ENCODE data around the gene TRAPPC14. TPM values are rescaled to one million over a fixed set of nuclear protein-coding genes. Genes with fewer than 3 reads are reported as not detected.
"Not testable (repeated sequence)": the region's sequence is repeated elsewhere in the genome, so short reads cannot be mapped to it uniquely, and the experiment has no call there.

The TRAPPC14 gene
- total RNA-seq, 2 experiments from 2014 or later = 15.0 to 17.6 TPM

DNA sequence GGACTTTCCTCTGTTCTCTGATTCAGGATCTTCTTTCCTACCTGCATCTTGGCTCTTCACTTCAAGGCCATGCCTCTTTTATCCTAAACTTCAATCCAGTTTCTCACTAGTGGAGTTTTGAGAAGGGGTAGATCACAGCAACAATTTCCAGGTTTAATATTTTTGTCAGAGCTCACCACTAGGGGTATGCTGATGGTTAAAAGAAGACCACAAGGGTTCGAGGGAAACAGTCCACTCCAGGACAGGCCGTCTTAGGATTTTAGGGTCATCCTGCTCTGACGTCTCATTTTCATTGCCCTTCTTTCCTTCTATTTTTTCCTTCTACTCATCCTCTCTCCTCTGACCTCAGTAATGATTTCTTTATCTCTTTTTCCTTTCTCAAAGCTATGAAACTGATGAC is 30.5 kb upstream of the TRAPPC14 start:
- CTCF ChIA-PET = interaction anchor here (0.7 to 2.7 kb wide), 8 partner anchors 10 to 234 kb away, joined by 3 to 17 read pairs (median 5); partner anchors contain the start of genes GPC2 and STAG3
- H3K36me3 Mint-ChIP-seq (ENCODE audit: low read depth) = peaks cover 2% of the 10 kb centered on the region
- ATAC-seq (no peak), DNase-seq (no peak)
- H3K4me3 Mint-ChIP-seq = no peak overlapping the region
- H3K27ac Mint-ChIP-seq = peak overlapping the region; percentile 78
- POLR2A ChIA-PET = no interaction called here
- no peaks in the 10 kb centered on the region for H3K27me3 Mint-ChIP-seq
- H3K9me3 Mint-ChIP-seq (ENCODE audit: low read depth) = no peaks in the 10 kb centered on the region
- intact Hi-C loops (cut with DNase I, micrococcal nuclease) = no loop called here
- peaks cover 36% of the 10 kb centered on the region for H3K4me1 Mint-ChIP-seq

GRCh38 chr7:100185726-100186125 is 27.2 kb upstream of the TRAPPC14 start:
- CTCF ChIA-PET = interaction anchor here (1.0 to 1.5 kb wide), 2 partner anchors 10 to 40 kb away, joined by 3 to 5 read pairs; no protein-coding TSS in a partner anchor
- Mint-ChIP-seq H3K4me3 (no peak overlapping the region), H3K9me3 (ENCODE audit: low read depth) (no peaks in the 10 kb centered on the region), H3K27me3 (no peaks in the 10 kb centered on the region), H3K4me1 (peaks cover 37% of the 10 kb centered on the region), H3K36me3 (ENCODE audit: low read depth) (no peaks in the 10 kb centered on the region), H3K27ac (no peak overlapping the region)
- DNase-seq = no peak
- intact Hi-C loops (cut with DNase I, micrococcal nuclease) = no loop called here
- ATAC-seq = no peak
- POLR2A ChIA-PET = no interaction called here

DNA sequence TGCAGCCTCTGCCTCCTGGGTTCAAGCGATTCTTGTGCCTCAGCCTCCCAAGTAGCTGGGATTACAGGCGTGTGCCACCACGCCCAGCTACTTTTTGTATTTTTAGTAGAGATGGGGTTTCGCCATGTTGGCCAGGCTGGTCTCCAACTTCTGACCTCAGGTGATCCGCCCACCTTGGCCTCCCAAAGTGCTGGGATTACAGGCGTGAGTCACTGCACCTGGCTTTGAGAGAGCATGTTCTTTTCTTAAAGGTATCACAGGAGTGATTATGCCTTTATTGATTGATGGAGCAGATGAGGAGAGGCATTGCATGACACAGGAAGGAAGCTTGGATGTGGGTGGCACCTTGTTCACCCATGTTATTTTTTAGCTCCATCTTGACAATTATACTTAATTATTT is 24.6 kb upstream of the TRAPPC14 start:
- POLR2A ChIA-PET; H3K4me3 Mint-ChIP-seq; H3K27ac Mint-ChIP-seq; intact Hi-C loops (cut with DNase I, micrococcal nuclease); DNase-seq; H3K9me3 Mint-ChIP-seq (ENCODE audit: low read depth); H3K27me3 Mint-ChIP-seq; H3K36me3 Mint-ChIP-seq (ENCODE audit: low read depth); ATAC-seq: not testable (repeated sequence)
- peaks cover 34% of the 10 kb centered on the region for H3K4me1 Mint-ChIP-seq
- CTCF ChIA-PET = interaction anchor here (0.7 kb wide), 1 partner anchor 10 kb away, joined by 5 read pairs; no protein-coding TSS in a partner anchor

DNA sequence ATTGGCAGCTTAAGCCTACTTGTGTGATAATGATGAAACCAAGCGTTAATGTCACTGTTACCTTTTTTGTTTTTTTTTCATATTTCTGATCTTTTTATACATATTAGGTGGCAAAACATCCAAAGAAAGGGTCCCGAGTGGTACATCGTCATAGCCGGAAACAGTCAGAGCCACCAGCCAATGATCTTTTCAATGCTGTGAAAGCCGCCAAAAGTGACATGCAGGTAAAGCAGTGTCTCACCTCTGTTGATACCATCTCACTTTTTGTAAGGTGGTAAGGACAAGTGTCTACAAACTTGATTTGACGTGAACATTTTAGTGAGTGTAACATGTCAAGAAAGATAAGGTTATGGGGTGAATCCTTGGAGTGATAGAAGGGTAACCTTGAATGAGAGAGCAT is 24.1 kb upstream of the TRAPPC14 start:
- ATAC-seq; DNase-seq; H3K4me3 Mint-ChIP-seq; POLR2A ChIA-PET; H3K36me3 Mint-ChIP-seq (ENCODE audit: low read depth); H3K9me3 Mint-ChIP-seq (ENCODE audit: low read depth); H3K27me3 Mint-ChIP-seq; intact Hi-C loops (cut with DNase I, micrococcal nuclease): not testable (repeated sequence)
- CTCF ChIA-PET = interaction anchor here (1.0 kb wide), 1 partner anchor 56 kb away, joined by 3 read pairs; the partner anchor contains the start of gene MBLAC1
- Mint-ChIP-seq H3K4me1 (peaks cover 37% of the 10 kb centered on the region), H3K27ac (peak overlapping the region; percentile 28)

DNA sequence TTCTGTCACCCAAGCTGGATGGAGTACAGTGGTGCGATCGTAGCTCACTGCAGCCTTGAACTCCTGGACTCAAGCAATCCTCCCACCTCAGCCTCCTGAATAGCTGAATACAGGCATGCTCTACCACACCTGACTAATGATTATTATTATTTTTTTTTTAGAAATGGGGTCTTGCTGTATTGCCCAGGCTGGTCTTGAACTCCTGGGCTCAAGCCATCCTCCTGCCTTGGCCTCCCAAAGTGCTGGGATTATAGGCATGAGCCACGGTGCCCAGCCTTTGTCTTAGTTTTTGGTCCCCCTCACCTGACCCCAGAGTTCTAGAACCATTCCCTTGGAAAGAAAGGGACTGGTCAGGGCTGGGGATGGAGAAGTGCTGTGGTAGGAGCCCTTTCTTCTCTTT is 21.6 kb upstream of the TRAPPC14 start:
- Mint-ChIP-seq H3K27ac (peak overlapping the region; percentile 58), H3K4me1 (peaks cover 47% of the 10 kb centered on the region), H3K4me3 (peak overlapping the region; percentile 48)
- intact Hi-C loops (cut with DNase I, micrococcal nuclease); H3K36me3 Mint-ChIP-seq (ENCODE audit: low read depth); ATAC-seq; H3K9me3 Mint-ChIP-seq (ENCODE audit: low read depth); H3K27me3 Mint-ChIP-seq; DNase-seq: not testable (repeated sequence)
- POLR2A ChIA-PET = interaction anchor here (0.6 to 1.2 kb wide), 2 partner anchors 12 to 249 kb away, joined by 3 read pairs; partner anchors contain the start of genes GAL3ST4 and MEPCE
- CTCF ChIA-PET = interaction anchor here (0.7 to 1.3 kb wide), 6 partner anchors 8 to 47 kb away, joined by 3 to 5 read pairs (median 3); partner anchors contain the start of gene GAL3ST4

DNA sequence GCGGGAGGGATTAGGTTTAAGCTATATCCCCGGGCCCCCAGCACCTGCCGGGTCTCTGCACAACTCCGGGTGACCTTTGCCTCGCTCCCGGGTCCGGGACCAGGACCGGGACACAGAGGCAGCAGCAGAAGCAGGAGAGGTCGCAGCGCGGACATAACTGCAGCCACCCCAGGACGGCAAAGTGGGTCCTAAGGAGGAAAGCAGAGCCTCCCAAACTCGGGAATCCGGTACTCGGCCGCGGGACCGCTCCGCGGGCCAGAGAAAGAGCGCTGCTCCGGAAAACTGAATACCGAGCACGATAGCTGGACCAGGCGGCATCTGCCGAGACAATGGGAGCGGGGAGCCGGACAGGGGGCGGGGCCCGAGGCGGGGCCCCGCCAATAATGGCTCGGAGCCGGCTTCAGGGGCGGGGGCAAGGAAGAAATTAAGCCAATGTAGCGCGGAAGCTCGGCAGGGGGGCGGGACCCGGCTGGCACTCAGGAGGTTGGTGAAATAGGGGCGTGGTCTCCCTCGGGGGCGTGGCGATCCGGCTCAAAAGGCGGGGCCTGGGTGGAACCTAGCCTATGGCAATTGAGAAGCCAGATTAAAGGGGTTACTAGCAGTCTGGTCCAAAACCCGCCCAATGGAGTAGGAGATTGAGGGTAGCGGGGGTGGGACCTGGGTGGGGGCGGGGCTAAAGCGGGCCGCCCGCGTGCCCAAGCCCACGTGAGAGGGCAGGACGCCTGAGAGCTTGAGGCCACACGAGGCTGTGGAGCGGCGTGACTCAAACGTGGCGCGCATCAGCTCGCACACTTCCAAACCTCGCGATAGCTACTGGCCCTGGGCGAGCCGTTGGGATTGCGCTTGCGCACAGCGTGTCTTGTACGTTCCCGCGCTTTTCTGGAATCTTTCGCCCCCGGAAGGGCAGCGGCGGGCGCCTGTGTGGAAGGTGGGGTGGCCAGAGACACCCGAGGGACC is 18.8 kb upstream of the TRAPPC14 start, which contains the start of the genes GPC2 and STAG3:
GPC2 (minus strand) TSS at position 337 of the 957 bp plus-strand sequence; CDS start at position 155, 182 bp downstream.
STAG3 (plus strand) TSS at position 874 of the 957 bp plus-strand sequence. CDS start 2,639 bp downstream, outside the sequence.
- no peaks in the 10 kb centered on the region for H3K36me3 Mint-ChIP-seq (ENCODE audit: low read depth)
- no peaks in the 10 kb centered on the region for H3K9me3 Mint-ChIP-seq (ENCODE audit: low read depth)
- POLR2A ChIA-PET = interaction anchor here (0.6 to 1.7 kb wide), 6 partner anchors 10 to 579 kb away, joined by 3 to 8 read pairs (median 4); partner anchors contain the start of genes LAMTOR4 and TMEM225B
- intact Hi-C loops (cut with DNase I, micrococcal nuclease) = loop anchor here (1.0 to 5.0 kb wide), 8 partner anchors 19 to 435 kb away; partner anchors contain the start of genes LAMTOR4 (in 2 of the 2), TRAPPC14 (in 2 of the 2), MBLAC1 (in 1 of the 2) and MOSPD3 (in 1 of the 2)
- peak within 1 kb of the TSS; percentile 65 for H3K27ac Mint-ChIP-seq
- peak within 1 kb of the TSS; percentile 76 for H3K4me3 Mint-ChIP-seq
- DNase-seq (peak; percentile 99), ATAC-seq (peak; percentile 89)
- peaks cover 39% of the 10 kb centered on the region for H3K4me1 Mint-ChIP-seq
- CTCF ChIA-PET = interaction anchor here (0.9 to 2.3 kb wide), 8 partner anchors 9 to 528 kb away, joined by 3 to 13 read pairs (median 4); partner anchors contain the start of gene GAL3ST4
- peaks cover 3% of the 10 kb centered on the region for H3K27me3 Mint-ChIP-seq

DNA sequence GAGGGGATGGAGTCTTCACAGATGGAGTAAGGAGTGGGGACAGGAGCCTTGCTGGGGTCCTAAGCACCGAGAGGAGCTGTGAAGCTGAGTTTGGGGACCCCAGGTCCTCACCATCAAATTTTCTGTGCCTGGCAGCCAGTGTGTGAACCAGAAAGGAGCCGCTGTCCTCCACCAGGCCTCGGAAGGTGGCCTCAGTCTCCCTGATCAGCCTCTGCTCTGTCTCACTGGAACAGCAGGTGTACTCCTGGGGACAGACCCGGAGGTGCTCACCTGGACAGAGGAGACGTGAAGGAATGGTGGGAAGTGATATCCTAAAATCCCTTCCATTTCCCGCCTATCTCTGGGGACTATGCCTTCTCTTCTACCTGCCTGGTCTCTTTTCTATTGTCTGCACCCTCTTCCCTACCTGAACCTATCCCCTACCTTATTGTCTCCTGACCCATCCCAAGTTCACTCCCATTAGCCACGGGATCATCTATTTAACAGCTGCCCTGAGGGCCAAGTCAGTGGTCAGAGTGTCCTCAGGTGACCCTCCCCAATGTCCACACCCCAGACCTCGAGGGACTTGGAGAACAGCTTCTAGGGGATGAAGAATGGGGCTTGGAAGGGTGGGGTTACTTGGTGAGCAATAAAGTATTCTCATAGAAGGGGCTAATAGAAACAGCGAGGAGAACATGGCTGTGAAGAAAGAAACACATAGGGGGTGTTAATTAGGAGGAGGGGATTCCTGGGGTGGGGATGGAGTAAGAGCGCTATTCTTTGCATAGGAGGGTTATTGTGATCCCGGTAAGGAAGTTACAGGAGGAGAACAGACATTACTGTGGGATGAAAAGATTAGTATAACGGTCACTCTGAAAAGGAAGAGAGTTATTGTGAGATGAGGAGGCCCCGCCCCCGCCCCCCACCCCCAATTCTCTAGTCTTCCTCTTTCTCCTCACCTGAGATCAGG is 17.8 kb upstream of the TRAPPC14 start:
- peaks cover 31% of the 10 kb centered on the region for H3K4me1 Mint-ChIP-seq
- ChIA-PET POLR2A (interaction anchor here (0.6 to 1.7 kb wide), 6 partner anchors 9 to 578 kb away, joined by 3 to 8 read pairs (median 4); partner anchors contain the start of genes LAMTOR4 and TMEM225B), CTCF (interaction anchor here (1.0 to 2.3 kb wide), 9 partner anchors 10 to 529 kb away, joined by 3 to 13 read pairs (median 5); no protein-coding TSS in a partner anchor)
- ATAC-seq (no peak), DNase-seq (no peak)
- peak overlapping the region; percentile 29 for H3K27ac Mint-ChIP-seq
- intact Hi-C loops (cut with DNase I, micrococcal nuclease) = loop anchor here (1.0 to 5.0 kb wide), 8 partner anchors 18 to 436 kb away; partner anchors contain the start of genes LAMTOR4 (in 2 of the 2), TRAPPC14 (in 2 of the 2), MBLAC1 (in 1 of the 2) and MOSPD3 (in 1 of the 2)
- peak overlapping the region; percentile 76 for H3K4me3 Mint-ChIP-seq
- peaks cover 3% of the 10 kb centered on the region for H3K27me3 Mint-ChIP-seq
- H3K9me3 Mint-ChIP-seq (ENCODE audit: low read depth) = no peaks in the 10 kb centered on the region
- H3K36me3 Mint-ChIP-seq (ENCODE audit: low read depth) = no peaks in the 10 kb centered on the region

DNA sequence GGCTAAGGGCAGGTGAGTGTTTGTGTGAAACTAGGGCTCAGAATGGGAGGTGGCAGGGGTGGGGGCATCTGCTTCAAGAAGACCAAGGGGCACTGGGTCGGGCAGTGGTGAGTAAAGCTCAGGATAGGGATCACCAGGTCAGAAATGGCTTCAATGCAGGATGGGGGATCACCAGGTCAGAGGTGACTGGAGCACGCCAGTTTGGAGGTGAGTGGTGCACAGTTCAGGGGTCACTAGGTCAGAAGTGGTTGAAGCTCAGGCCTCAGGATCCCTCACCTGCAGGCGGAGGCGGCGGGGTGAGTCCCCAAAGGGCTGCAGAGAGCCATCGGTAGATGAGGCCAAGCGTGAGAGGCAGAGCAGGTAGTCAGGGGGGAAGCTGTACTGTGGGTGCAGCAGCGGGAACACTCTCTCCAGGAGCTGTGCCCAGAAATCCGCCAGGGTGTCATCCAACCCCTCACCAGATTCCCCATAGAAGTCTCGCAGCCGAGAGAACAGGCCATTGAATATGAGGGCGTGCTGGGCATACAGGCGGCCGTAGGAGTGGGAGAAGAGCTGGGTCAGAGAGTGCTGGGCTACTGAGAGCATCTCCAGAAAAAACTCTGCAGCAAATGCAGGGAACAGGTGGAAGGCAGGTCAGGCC is 16.9 kb upstream of the TRAPPC14 start:
- H3K36me3 Mint-ChIP-seq (ENCODE audit: low read depth) = no peaks in the 10 kb centered on the region
- H3K4me3 Mint-ChIP-seq = no peak overlapping the region
- H3K27ac Mint-ChIP-seq = no peak overlapping the region
- ChIA-PET CTCF (interaction anchor here (1.0 to 2.3 kb wide), 3 partner anchors 9 to 43 kb away, joined by 5 to 12 read pairs (median 8); no protein-coding TSS in a partner anchor), POLR2A (interaction anchor here (0.7 kb wide), 1 partner anchor 9 kb away, joined by 3 read pairs; no protein-coding TSS in a partner anchor)
- intact Hi-C loops (cut with DNase I, micrococcal nuclease) = loop anchor here (5.0 kb wide), 2 partner anchors 42 to 48 kb away; partner anchors contain the start of genes MBLAC1 (in 1 of the 2) and PVRIG (in 1 of the 2)
- no peaks in the 10 kb centered on the region for H3K9me3 Mint-ChIP-seq (ENCODE audit: low read depth)
- peaks cover 29% of the 10 kb centered on the region for H3K4me1 Mint-ChIP-seq
- no peak for DNase-seq
- no peak for ATAC-seq
- peaks cover 3% of the 10 kb centered on the region for H3K27me3 Mint-ChIP-seq

DNA sequence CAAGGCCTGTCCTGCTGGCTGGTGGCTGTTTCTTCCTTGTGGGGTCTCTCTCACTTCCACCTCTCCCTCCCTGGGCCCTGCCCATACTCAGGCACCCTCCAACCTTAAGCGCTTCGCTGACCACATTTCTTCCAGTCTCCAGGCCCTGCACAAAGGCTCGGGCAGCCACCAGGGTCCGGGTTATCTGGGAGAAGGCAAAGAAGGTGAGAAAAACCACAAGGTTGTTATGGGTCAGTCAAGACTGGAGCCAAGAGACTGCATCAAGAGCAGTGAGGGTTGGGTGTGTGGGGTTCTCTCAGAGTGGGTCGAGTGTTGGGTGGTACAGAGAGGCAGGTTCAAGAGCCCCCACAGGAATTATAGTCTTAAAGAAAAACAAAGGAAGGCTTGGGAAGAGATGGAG is 16.1 kb upstream of the TRAPPC14 start:
- ChIA-PET CTCF (no interaction called here), POLR2A (no interaction called here)
- no peaks in the 10 kb centered on the region for H3K9me3 Mint-ChIP-seq (ENCODE audit: low read depth)
- no peak overlapping the region for H3K4me3 Mint-ChIP-seq
- no peak for DNase-seq
- H3K36me3 Mint-ChIP-seq (ENCODE audit: low read depth) = no peaks in the 10 kb centered on the region
- H3K4me1 Mint-ChIP-seq = peaks cover 34% of the 10 kb centered on the region
- intact Hi-C loops (cut with DNase I, micrococcal nuclease) = no loop called here
- no peak overlapping the region for H3K27ac Mint-ChIP-seq
- H3K27me3 Mint-ChIP-seq = peaks cover 3% of the 10 kb centered on the region
- ATAC-seq = no peak

Measured in activated CD4-positive, alpha-beta T cell treated with anti-CD3 and anti-CD28 coated beads for 36 hours (primary cell).